Measurements from ENCODE around the gene IGFN1. TPM values are rescaled to one million over a fixed set of nuclear protein-coding genes. Genes with fewer than 3 reads are reported as not detected.
A peak's percentile ranks its signal among the peaks of the same experiment; 100 is the strongest.

IGFN1 gene
- total and polyA plus RNA-seq, 2 of the 8 experiments (the other 6 are each of a cell fraction or from before 2014, with no cell fraction given): not detected

DNA sequence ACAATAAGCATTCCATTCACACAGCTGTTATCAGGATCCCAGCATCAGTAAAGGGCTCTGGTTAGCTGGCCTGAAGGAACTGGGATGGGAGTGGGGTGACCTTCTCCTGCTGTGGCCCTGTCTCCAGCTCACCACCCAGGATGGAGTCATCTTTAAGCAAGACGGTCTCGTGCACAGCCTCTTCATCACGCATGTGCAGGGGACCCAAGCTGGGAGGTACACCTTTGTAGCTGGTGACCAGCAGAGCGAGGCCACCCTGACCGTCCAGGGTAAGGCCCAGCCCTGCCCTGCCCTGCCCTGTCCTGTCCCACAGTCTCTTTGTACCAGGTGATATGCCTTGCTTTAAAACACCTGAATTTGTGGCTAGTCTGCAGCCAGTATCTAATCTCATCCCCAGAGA lies 24.3 kb downstream of the IGFN1 start:
- POLR2A ChIA-PET (ENCODE audit: partially characterized antibody): interaction anchor here (1.4 kb wide), 1 partner anchor 12 kb away, joined by 4 read pairs; no protein-coding TSS in a partner anchor

More for the DNA sequence above, 24.3 kb downstream of the IGFN1 start:
- Histone ChIP-seq H3K79me2 (ENCODE audit: control insufficient read depth in 1 of 2, insufficient read depth in 2 of 2, low read length in 2 of 2) (no peaks in the 10 kb centered on the region), H3K36me3 (ENCODE audit: control insufficient read depth in 2 of 4, insufficient read depth in 4 of 4, low read length in 3 of 4) (no peaks in the 10 kb centered on the region), H2BK15ac (ENCODE audit: low read length) (0 out of 2 replicates have a peak overlapping the region, but pooled peaks have one; percentile 31), H3K23ac (ENCODE audit: insufficient read length) (no peak overlapping the region), H4K91ac (replicated peaks; ENCODE audit: insufficient read length, low read length) (no peak overlapping the region), H3K9me3 (ENCODE audit: insufficient read depth in 2 of 2, low read depth in 1 of 2, low read length in 1 of 2) (no peaks in the 10 kb centered on the region), H2BK5ac (ENCODE audit: low read depth, low read length) (0 out of 2 replicates have a peak overlapping the region, but pooled peaks have one; percentile 22), H3K4me2 (ENCODE audit: insufficient read depth in 1 of 2, low read depth in 2 of 2, low read length in 2 of 2) (no peak overlapping the region), H3K14ac (ENCODE audit: insufficient read length) (no peak overlapping the region), H3K23me2 (ENCODE audit: low read depth, low read length) (no peaks in the 10 kb centered on the region), H3K4me3 (ENCODE audit: extremely low read depth in 1 of 4, insufficient read depth in 2 of 4, low read depth in 3 of 4, low read length in 4 of 4) (no peak overlapping the region), H3K4ac (replicated peaks; ENCODE audit: insufficient read length, low read depth, low read length) (no peak overlapping the region), H4K5ac (ENCODE audit: insufficient read length, low read depth, low read length) (no peak overlapping the region), H3K18ac (ENCODE audit: extremely low read depth, low read length) (no peak overlapping the region), H4K20me1 (replicated peaks in 1 of 2; ENCODE audit: control insufficient read depth in 1 of 2, insufficient read depth in 2 of 2, low read length in 2 of 2) (no peaks in the 10 kb centered on the region), H2BK20ac (ENCODE audit: low read length) (no peak overlapping the region), H3K4me1 (replicated peaks in 1 of 4; ENCODE audit: control insufficient read depth in 3 of 4, insufficient read depth in 4 of 4, low read length in 3 of 4) (peaks cover 0 to 3% (median 0%) of the 10 kb centered on the region in 4 experiments; a peak in 1 of 7 replicates), H2BK12ac (ENCODE audit: low read depth, low read length) (no peak overlapping the region), H3K9ac (replicated peaks in 1 of 4; ENCODE audit: extremely low read depth in 1 of 4, low read depth in 3 of 4, low read length in 3 of 4) (no peak overlapping the region), H2AK5ac (ENCODE audit: low read depth, low read length) (peak overlapping the region; percentile 4; the same call in 1 of the 2 replicates), H3K79me1 (ENCODE audit: low read depth, low read length) (no peaks in the 10 kb centered on the region), H3K56ac (replicated peaks; ENCODE audit: insufficient read length, low read depth, low read length) (no peak overlapping the region), H4K8ac (ENCODE audit: extremely low read depth, insufficient read depth, low read length) (no peak overlapping the region), H2BK120ac (replicated peaks; ENCODE audit: low read depth, low read length) (no peak overlapping the region), H3K27me3 (replicated peaks in 1 of 4; ENCODE audit: control insufficient read depth in 3 of 4, extremely low read depth in 1 of 4, insufficient read depth in 3 of 4, low read length in 3 of 4) (no peaks in the 10 kb centered on the region), H2AFZ (ENCODE audit: low read length) (no peak overlapping the region), H3K27ac (ENCODE audit: low read depth, low read length) (no peak overlapping the region)
- CTCF ChIA-PET (ENCODE audit: partially characterized antibody): interaction anchor here (0.6 to 1.7 kb wide), 29 partner anchors 8 to 196 kb away, joined by 3 to 19 read pairs (median 4); partner anchors contain the start of gene IGFN1
- no peak for DNase-seq (ENCODE audit: low read depth in 1 of 2, low spot score in 2 of 2)
- no peak for FAIRE-seq
- WGBS, 2 experiments (ENCODE audit: extremely low coverage in 1 of 2, insufficient coverage in 1 of 2, insufficient read length in 1 of 2, insufficient replicate concordance in 2 of 2, low coverage in 1 of 2, low lambda C conversion rate in 2 of 2, missing lambda C conversion rate in 1 of 2): 76% methylated on average over 5 of the region's 5 CpGs; no CpG with 5 or more reads in 1 of the 2 experiments
- TF ChIP-seq RFX5 (IDR thresholded peaks at IDR 0.05; ENCODE audit: borderline replicate concordance, low read depth, low read length): no peak

Measured in H1 (cell line).